Measurements from ENCODE around the gene CCSER2. TPM values are rescaled to one million over a fixed set of nuclear protein-coding genes. Genes with fewer than 3 reads are reported as not detected.

Gene CCSER2
- total RNA-seq, 4 donors from 2014 or later: 60.5 to 80.6 (median 63.1) TPM

- H3K27ac ChIP-seq (replicated peaks in 1 of 4): no peak overlapping the region
- TF ChIP-seq EP300 (IDR thresholded peaks at IDR 0.05) (no peak), POLR2A (IDR thresholded peaks at IDR 0.05; ENCODE audit: low read depth) (no peak), POLR2AphosphoS5 (IDR thresholded peaks at IDR 0.05) (no peak)
- H3K4me1 ChIP-seq: no peaks in the 10 kb centered on the region
- H3K36me3 ChIP-seq: no peaks in the 10 kb centered on the region
- 37% methylated on average over 5 of the region's 5 CpGs for WGBS
- peaks cover 0 to 40% (median 1%) of the 10 kb centered on the region in 4 donors for H3K27me3 ChIP-seq
- H3K9me3 ChIP-seq: no peaks in the 10 kb centered on the region
- no peak for DNase-seq (ENCODE audit: extremely low spot score)
- no peak overlapping the region for H3K4me3 ChIP-seq
- intact Hi-C loops (cut with DNase I): no loop called here
These were observed 220.5 kb downstream of the CCSER2 start for GRCh38 chr10:84548869-84549268.

DNA sequence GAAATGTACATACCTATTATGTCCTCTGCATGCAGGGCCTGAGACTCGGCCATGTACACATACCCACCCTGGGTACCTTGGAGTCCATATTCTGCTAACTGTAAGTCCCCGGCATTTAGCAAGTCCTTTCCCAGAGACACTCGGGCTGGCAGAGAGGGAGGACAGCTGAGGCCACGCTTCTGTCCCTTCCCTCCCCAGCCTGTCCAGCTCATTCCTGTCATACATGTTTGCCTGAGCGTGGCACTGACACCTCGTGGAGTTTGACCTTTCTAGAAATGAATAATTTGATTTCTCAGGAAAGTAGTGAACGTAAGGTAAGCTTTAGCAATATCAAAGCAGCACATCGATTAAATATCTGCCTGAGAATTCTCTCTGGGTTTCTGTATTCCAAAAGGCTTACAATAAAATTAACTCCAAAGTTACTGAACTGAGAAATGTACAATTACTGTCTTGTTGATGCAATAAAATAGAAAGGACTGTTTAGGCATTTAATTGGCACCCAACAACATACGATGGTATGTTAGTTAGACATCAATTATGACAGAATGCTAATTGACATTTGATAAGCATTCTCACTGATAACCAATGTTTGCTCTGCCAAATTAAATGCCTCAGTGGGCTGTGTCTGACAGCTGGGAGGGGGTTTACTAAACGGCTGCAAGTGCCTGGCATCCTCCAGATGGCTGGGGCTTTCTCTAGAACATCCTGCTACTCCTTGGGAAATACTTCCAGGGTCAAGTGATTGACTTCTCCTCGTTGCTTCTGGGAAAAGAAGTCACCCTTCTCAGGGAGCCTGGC is 221.2 kb downstream of the CCSER2 start:
- H3K36me3 ChIP-seq: no peaks in the 10 kb centered on the region
- TF ChIP-seq POLR2A (IDR thresholded peaks at IDR 0.05; ENCODE audit: low read depth): no peak
- TF ChIP-seq EP300 (IDR thresholded peaks at IDR 0.05): no peak
- no peak for TF ChIP-seq POLR2AphosphoS5 (IDR thresholded peaks at IDR 0.05)
- TF ChIP-seq, protein P1, sequence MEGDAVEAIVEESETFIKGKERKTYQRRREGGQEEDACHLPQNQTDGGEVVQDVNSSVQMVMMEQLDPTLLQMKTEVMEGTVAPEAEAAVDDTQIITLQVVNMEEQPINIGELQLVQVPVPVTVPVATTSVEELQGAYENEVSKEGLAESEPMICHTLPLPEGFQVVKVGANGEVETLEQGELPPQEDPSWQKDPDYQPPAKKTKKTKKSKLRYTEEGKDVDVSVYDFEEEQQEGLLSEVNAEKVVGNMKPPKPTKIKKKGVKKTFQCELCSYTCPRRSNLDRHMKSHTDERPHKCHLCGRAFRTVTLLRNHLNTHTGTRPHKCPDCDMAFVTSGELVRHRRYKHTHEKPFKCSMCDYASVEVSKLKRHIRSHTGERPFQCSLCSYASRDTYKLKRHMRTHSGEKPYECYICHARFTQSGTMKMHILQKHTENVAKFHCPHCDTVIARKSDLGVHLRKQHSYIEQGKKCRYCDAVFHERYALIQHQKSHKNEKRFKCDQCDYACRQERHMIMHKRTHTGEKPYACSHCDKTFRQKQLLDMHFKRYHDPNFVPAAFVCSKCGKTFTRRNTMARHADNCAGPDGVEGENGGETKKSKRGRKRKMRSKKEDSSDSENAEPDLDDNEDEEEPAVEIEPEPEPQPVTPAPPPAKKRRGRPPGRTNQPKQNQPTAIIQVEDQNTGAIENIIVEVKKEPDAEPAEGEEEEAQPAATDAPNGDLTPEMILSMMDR (IDR thresholded peaks at IDR 0.05): no peak
- peaks cover 0 to 40% (median 1%) of the 10 kb centered on the region in 4 donors for H3K27me3 ChIP-seq
- no peaks in the 10 kb centered on the region for H3K4me1 ChIP-seq
- H3K4me3 ChIP-seq: no peak overlapping the region
- no peak for DNase-seq (ENCODE audit: extremely low spot score)
- intact Hi-C loops (cut with DNase I): no loop called here
- WGBS: 44% methylated on average over 8 of the region's 11 CpGs
- H3K27ac ChIP-seq (replicated peaks in 1 of 4): no peak overlapping the region
- no peaks in the 10 kb centered on the region for H3K9me3 ChIP-seq

DNA sequence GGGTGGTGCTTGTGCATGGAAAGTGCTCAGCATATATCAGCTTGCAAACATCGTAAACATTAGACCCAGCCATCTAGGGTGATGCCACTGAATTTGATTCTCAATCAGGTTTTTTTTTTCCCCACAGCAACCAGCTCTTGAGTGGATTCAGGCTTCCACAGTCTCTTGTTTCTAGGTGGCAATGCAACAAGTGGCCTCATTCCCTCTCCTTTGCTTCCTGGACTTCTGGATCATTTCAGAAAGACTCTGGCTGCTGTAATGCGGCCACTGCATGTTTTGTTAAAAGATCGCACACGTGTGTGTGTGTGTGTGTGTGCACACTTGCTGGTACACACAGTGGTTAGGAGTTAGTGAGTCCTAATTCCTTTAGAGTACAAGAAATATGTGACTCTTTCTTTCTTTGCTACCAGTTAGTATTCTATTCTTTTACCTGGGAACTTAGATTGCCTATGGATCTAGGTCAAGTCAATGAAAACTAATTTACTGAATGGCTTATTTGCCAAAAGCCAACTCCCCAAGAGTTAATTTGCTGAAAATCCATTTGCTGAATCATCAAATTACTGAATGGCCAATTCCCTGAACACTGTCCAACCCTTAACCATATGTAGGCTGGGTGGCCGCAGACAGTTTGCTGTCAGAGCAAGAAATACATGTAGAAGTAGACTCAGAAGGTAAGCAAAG is 222.5 kb downstream of the CCSER2 start:
- H3K4me3 ChIP-seq: no peak overlapping the region
- H3K4me1 ChIP-seq: no peaks in the 10 kb centered on the region
- no peak overlapping the region for H3K27ac ChIP-seq (replicated peaks in 1 of 4)
- no peak for TF ChIP-seq EP300 (IDR thresholded peaks at IDR 0.05)
- TF ChIP-seq POLR2AphosphoS5 (IDR thresholded peaks at IDR 0.05): no peak
- TF ChIP-seq POLR2A (IDR thresholded peaks at IDR 0.05; ENCODE audit: low read depth): no peak
- TF ChIP-seq, protein P1 (IDR thresholded peaks at IDR 0.05): no peak
- intact Hi-C loops (cut with DNase I): no loop called here
- peak; percentile 8 for DNase-seq (ENCODE audit: extremely low spot score)
- no peaks in the 10 kb centered on the region for H3K36me3 ChIP-seq
- H3K27me3 ChIP-seq: peaks cover 0 to 40% (median 1%) of the 10 kb centered on the region in 4 donors
- WGBS: 80% methylated on average over 5 of the region's 5 CpGs
- H3K9me3 ChIP-seq: no peaks in the 10 kb centered on the region

GRCh38 chr10:84551437-84552120 is 223.2 kb downstream of the CCSER2 start:
- TF ChIP-seq, protein P1 (IDR thresholded peaks at IDR 0.05): no peak
- TF ChIP-seq POLR2A (IDR thresholded peaks at IDR 0.05; ENCODE audit: low read depth) (no peak), POLR2AphosphoS5 (IDR thresholded peaks at IDR 0.05) (no peak), EP300 (IDR thresholded peaks at IDR 0.05) (no peak)
- no peaks in the 10 kb centered on the region for H3K4me1 ChIP-seq
- WGBS: 86% methylated on average over 6 of the region's 6 CpGs
- H3K4me3 ChIP-seq: no peak overlapping the region
- peak; percentile 50 for DNase-seq (ENCODE audit: extremely low spot score)
- no peaks in the 10 kb centered on the region for H3K36me3 ChIP-seq
- H3K9me3 ChIP-seq: no peaks in the 10 kb centered on the region
- no peak overlapping the region for H3K27ac ChIP-seq (replicated peaks in 1 of 4)
- peaks cover 0 to 36% (median 1%) of the 10 kb centered on the region in 4 donors for H3K27me3 ChIP-seq
- intact Hi-C loops (cut with DNase I): no loop called here

GRCh38 chr10:84552478-84552877 is 224.1 kb downstream of the CCSER2 start:
- Histone ChIP-seq H3K27me3 (peaks cover 0 to 31% (median 1%) of the 10 kb centered on the region in 4 donors), H3K4me3 (no peak overlapping the region), H3K9me3 (no peaks in the 10 kb centered on the region), H3K27ac (replicated peaks in 1 of 4) (no peak overlapping the region), H3K36me3 (no peaks in the 10 kb centered on the region), H3K4me1 (no peaks in the 10 kb centered on the region)
- WGBS: 70% methylated on average over 3 of the region's 3 CpGs
- TF ChIP-seq EP300 (IDR thresholded peaks at IDR 0.05): no peak
- TF ChIP-seq, protein P1 (IDR thresholded peaks at IDR 0.05): no peak
- TF ChIP-seq POLR2AphosphoS5 (IDR thresholded peaks at IDR 0.05): no peak
- no peak for TF ChIP-seq POLR2A (IDR thresholded peaks at IDR 0.05; ENCODE audit: low read depth)
- peak; percentile 89 for DNase-seq (ENCODE audit: extremely low spot score)
- intact Hi-C loops (cut with DNase I): no loop called here

Data from esophagus muscularis mucosa (tissue), 4 donors.